ENCODE data around the gene ANGPTL3. TPM values are rescaled to one million over a fixed set of nuclear protein-coding genes. Genes with fewer than 3 reads are reported as not detected.
"Not testable (repeated sequence)": the region's sequence is repeated elsewhere in the genome, so short reads cannot be mapped to it uniquely, and the experiment has no call there.

ANGPTL3 gene
- total RNA-seq, 6 experiments from 2014 or later: not detected

DNA sequence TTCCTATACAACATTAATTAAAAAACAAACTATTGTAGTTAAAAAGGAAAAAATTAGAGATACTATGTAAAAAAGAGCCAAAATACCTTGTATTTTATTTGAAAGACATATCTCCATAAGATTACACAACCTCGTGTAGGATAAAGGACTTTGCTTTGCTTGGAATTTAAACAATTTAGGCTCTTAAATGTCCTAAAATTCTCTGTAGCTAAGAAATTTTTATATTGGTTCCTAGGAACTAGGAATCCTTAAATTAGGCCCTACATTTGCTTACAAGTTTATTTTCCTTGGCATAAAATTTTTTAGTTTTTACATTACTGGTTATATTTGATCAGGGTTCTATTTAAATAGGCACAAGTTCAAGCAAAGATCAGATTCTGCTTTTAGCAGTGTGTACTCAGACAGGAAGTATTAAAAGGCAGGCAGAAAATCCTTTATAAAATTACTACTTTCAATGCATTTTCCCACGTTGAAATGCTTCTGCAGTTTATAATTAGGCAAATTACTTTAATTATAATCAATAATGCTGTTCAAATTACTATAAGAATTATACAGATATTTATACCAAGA lies 3.4 kb upstream of the ANGPTL3 start:
- peaks cover 1% of the 10 kb centered on the region; the same call in 1 of the 2 replicates for H3K27me3 Mint-ChIP-seq (ENCODE audit: insufficient read depth)
- H3K4me1 Mint-ChIP-seq (ENCODE audit: low read depth): peaks cover 53% of the 10 kb centered on the region
- peak; percentile 1 for DNase-seq
- no peak overlapping the region; the same call in 1 of the 2 replicates for H3K27ac Mint-ChIP-seq
- H3K9me3 Mint-ChIP-seq: no peaks in the 10 kb centered on the region
- no peak overlapping the region for H3K4me3 Mint-ChIP-seq
- TF ChIP-seq, protein P1, sequence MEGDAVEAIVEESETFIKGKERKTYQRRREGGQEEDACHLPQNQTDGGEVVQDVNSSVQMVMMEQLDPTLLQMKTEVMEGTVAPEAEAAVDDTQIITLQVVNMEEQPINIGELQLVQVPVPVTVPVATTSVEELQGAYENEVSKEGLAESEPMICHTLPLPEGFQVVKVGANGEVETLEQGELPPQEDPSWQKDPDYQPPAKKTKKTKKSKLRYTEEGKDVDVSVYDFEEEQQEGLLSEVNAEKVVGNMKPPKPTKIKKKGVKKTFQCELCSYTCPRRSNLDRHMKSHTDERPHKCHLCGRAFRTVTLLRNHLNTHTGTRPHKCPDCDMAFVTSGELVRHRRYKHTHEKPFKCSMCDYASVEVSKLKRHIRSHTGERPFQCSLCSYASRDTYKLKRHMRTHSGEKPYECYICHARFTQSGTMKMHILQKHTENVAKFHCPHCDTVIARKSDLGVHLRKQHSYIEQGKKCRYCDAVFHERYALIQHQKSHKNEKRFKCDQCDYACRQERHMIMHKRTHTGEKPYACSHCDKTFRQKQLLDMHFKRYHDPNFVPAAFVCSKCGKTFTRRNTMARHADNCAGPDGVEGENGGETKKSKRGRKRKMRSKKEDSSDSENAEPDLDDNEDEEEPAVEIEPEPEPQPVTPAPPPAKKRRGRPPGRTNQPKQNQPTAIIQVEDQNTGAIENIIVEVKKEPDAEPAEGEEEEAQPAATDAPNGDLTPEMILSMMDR (IDR thresholded peaks at IDR 0.05): no peak
- H3K36me3 Mint-ChIP-seq (ENCODE audit: low read depth): peaks cover 38% of the 10 kb centered on the region

DNA sequence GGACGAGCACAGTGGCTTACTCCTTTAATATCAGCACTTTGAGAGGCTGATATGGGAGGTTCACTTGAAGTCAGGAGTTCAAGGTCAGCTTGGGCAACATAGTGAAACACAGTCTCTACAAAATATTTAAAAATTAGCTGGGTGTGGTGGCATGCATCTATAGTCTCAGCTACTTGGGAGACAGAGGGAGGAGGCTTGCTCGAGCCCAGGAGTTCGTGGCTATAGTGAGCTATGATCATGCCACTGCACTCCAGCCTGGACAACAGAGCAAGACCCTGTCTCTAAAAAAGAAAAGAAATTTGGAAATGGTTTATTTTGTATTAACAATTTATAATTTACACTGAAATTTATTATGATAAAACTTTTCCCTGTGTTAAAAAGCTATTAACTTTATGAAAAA lies 1.7 kb upstream of the ANGPTL3 start:
- Mint-ChIP-seq H3K4me3 (no peak overlapping the region), H3K4me1 (ENCODE audit: low read depth) (peaks cover 50% of the 10 kb centered on the region), H3K27me3 (ENCODE audit: insufficient read depth) (no peaks in the 10 kb centered on the region), H3K36me3 (ENCODE audit: low read depth) (peaks cover 27% of the 10 kb centered on the region), H3K9me3 (no peaks in the 10 kb centered on the region), H3K27ac (no peak overlapping the region)
- TF ChIP-seq, protein P1 (IDR thresholded peaks at IDR 0.05): no peak
- DNase-seq: no peak

DNA sequence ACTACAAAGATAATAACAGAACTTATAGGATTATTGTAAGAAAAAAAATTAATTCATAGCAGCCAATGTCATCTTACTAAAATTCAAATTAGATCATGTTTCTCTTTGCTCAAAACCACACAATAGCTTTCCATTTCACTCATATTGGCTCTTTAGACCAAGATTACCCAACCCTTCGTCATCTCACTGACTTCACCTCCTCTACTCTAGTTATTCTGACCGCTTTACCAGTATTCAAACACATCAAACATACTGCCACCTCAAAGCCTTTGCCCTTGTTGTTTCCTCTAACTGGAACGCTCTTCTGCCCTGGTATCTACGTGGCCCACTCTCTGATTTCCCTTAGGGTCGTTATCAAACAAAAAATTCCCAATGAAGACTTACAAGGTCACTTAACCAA lies 1.7 kb downstream of the ANGPTL3 start:
- TF ChIP-seq, protein P1 (IDR thresholded peaks at IDR 0.05): no peak
- Mint-ChIP-seq H3K27ac (peak overlapping the region; percentile 16; the same call in 1 of the 2 replicates), H3K4me1 (ENCODE audit: low read depth) (peaks cover 51% of the 10 kb centered on the region), H3K36me3 (ENCODE audit: low read depth) (peaks cover 14% of the 10 kb centered on the region), H3K9me3 (no peaks in the 10 kb centered on the region), H3K4me3 (no peak overlapping the region), H3K27me3 (ENCODE audit: insufficient read depth) (no peaks in the 10 kb centered on the region)
- DNase-seq: no peak

DNA sequence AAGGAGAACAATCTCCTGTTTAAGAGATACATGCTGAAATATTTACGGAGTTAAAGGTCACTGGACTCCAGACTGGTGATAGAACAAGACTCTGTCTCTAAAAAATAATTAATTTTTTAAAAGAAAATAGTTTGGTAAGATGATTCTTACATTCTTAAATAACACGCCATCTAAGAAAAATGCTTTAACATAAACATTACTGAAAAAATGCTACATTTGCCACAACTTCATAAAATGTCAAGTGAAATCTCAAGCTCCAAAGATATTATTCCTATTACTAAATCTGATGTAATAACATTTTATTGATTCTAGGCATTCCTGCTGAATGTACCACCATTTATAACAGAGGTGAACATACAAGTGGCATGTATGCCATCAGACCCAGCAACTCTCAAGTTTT lies 4.1 kb downstream of the ANGPTL3 start:
- peak; percentile 30 for DNase-seq
- Mint-ChIP-seq H3K27me3 (ENCODE audit: insufficient read depth) (no peaks in the 10 kb centered on the region), H3K27ac (peak overlapping the region; percentile 45; the same call in 1 of the 2 replicates), H3K4me1 (ENCODE audit: low read depth) (peaks cover 45% of the 10 kb centered on the region), H3K4me3 (no peak overlapping the region), H3K36me3 (ENCODE audit: low read depth) (peaks cover 16% of the 10 kb centered on the region), H3K9me3 (no peaks in the 10 kb centered on the region)
- TF ChIP-seq, protein P1 (IDR thresholded peaks at IDR 0.05): no peak

DNA sequence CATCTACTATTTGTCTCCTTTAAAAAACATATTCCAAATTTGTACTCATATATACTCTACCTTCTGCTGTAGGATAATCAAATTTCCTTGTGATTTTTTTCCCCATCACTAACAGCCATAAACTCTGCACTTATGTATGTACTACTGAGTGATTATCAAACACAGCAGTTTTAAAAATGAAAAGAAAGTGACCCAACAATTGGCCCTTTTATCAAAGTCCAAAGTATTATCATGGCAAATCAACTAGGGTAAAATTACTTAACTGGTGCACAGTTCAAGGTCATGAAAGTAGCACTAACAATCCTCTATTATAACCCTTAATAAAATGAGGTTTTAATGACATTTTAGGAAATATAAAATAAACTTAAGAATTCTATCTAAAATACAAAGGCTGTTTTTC lies 11.6 kb downstream of the ANGPTL3 start:
- TF ChIP-seq, protein P1 (IDR thresholded peaks at IDR 0.05): no peak
- no peaks in the 10 kb centered on the region for H3K27me3 Mint-ChIP-seq (ENCODE audit: insufficient read depth)
- no peak for DNase-seq
- H3K27ac Mint-ChIP-seq: no peak overlapping the region
- peaks cover 26% of the 10 kb centered on the region for H3K36me3 Mint-ChIP-seq (ENCODE audit: low read depth)
- no peak overlapping the region for H3K4me3 Mint-ChIP-seq
- H3K9me3 Mint-ChIP-seq: no peaks in the 10 kb centered on the region
- H3K4me1 Mint-ChIP-seq (ENCODE audit: low read depth): peaks cover 12% of the 10 kb centered on the region

DNA sequence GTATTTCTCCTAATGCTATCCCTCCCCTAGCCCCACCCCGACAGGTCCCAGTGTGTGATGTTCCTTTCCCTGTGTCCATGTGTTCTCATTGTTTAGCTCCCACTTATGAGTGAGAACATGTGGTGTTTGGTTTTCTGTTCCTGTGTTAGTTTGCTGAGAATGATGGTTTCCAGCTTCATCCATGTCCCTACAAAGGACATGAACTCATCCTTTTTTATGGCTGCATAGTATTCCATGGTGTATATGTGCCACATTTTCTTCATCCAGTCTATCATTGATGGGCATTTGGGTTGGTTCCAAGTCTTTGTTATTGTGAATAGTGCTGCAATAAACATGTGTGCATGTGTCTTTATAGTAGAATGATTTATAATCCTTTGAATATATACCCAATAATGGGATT lies 13.3 kb downstream of the ANGPTL3 start:
- not testable (repeated sequence) for H3K9me3 Mint-ChIP-seq; H3K27ac Mint-ChIP-seq; H3K4me3 Mint-ChIP-seq; H3K27me3 Mint-ChIP-seq (ENCODE audit: insufficient read depth); DNase-seq
- Mint-ChIP-seq H3K36me3 (ENCODE audit: low read depth) (peaks cover 26% of the 10 kb centered on the region), H3K4me1 (ENCODE audit: low read depth) (peaks cover 21% of the 10 kb centered on the region)

Measured in HFFc6 (cell line).